Gastroesophageal sphincter (tissue), 4 donors: ENCODE data around the gene DYRK4. TPM values are rescaled to one million over a fixed set of nuclear protein-coding genes. Genes with fewer than 3 reads are reported as not detected.

Experiments used
- ATAC-seq: fragments of 150-250 bp; one replicate; pipeline ENCODE4 v1.9.1; 2016; ENCODE audit warnings: mild to moderate bottlenecking, moderate library complexity
- H3K27ac ChIP-seq, 4 donors: fragments of 200-600 bp; sonication (generic) in 3 of 4; 1 replicate in 3 of 4; 2 replicates in 1 of 4; pipeline ENCODE4 v1.5.1; 2016 to 2019
- H3K27me3 ChIP-seq: fragments of 200-600 bp; sonication (generic); one replicate; pipeline ENCODE4 v1.5.1; 2019
- H3K36me3 ChIP-seq, 2 donors: fragments of 200-600 bp; sonication (generic); one replicate each; pipeline ENCODE4 v1.5.1; 2019; ENCODE audit warnings: control low read depth in 1 of 2
- H3K4me1 ChIP-seq, 3 donors: fragments of 200-600 bp; sonication (generic); 1 replicate in 2 of 3; 2 replicates in 1 of 3; pipeline ENCODE4 v1.5.1; 2016 to 2019; ENCODE audit warnings: control low read depth in 2 of 3
- H3K4me3 ChIP-seq, 2 donors: fragments of 200-600 bp; sonication (generic); one replicate each; pipeline ENCODE4 v1.5.1; 2019; ENCODE audit warnings: mild to moderate bottlenecking in 1 of 2, moderate library complexity in 1 of 2
- H3K9me3 ChIP-seq, 3 donors: fragments of 200-600 bp; sonication (generic); one replicate each; pipeline ENCODE4 v1.5.1; 2017 to 2019; ENCODE audit warnings: control low read depth in 2 of 3
- CTCF ChIP-seq, 4 experiments: fragments of 200-600 bp in 2 of 4; fragments of 450-650 bp in 2 of 4; sonication (generic) in 1 of 4; IDR thresholded peaks; one replicate each; pipeline ENCODE4 v1.5.1; 2017 to 2019; ENCODE audit warnings: antibody characterized with exemption in 4 of 4, mild to moderate bottlenecking in 2 of 4, moderate library complexity in 2 of 4
- EP300 ChIP-seq: sonication (generic); formaldehyde crosslinking; IDR thresholded peaks from one replicate; pipeline ENCODE4 v1.6.1; 2017; ENCODE audit warnings: antibody characterized with exemption, mild to moderate bottlenecking
- POLR2A ChIP-seq, 2 donors: fragments of 450-650 bp; IDR thresholded peaks; one replicate each; pipeline ENCODE4 v1.6.1; 2017; ENCODE audit warnings: antibody characterized with exemption in 2 of 2, mild to moderate bottlenecking in 2 of 2, moderate library complexity in 1 of 2
- POLR2AphosphoS5 ChIP-seq: sonication (generic); formaldehyde crosslinking; IDR thresholded peaks from one replicate; pipeline ENCODE4 v1.6.1; 2017; ENCODE audit warnings: antibody characterized with exemption
- WGBS, 2 donors: methylation state at CpG; one replicate each; pipeline ENCODE4 v1.1.5; 2018; ENCODE audit warnings: low coverage in 1 of 2; 5-methylcytosine and 5-hydroxymethylcytosine counted together
- total RNA-seq, 4 donors: library from RNA; depleted of rRNA; stranded (reverse); fragments of >200 nt; gene quantifications; one replicate each; pipeline ENCODE4 v1.1.0, GENCODE V29; 2016

The DYRK4 gene
- total RNA-seq, 4 donors from 2014 or later, result 43.1 to 53.9 (median 47.1) TPM

DNA sequence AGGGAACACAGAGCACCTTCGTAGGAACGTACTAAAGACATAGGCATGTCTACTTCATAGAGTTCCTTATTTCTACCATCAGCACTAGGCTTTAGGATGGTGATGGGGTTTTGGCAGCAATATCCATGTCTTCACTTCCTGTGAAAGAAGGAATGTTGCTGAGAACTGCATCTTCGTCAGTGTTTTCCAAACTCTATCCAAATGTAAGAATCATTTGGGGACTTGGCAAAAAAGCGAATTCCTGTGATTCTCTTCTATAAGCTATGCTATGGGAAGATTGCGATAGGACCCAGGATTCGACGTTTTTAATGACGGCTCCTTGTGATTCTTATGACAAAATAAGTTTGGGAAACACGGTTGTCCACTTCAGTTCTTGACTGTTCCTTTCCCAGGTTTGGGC lies 47.1 kb downstream of the DYRK4 start:
- Histone ChIP-seq H3K36me3 (peaks cover 0 to 61% of the 10 kb centered on the region in 2 donors), H3K27ac (no peak overlapping the region), H3K9me3 (no peaks in the 10 kb centered on the region), H3K27me3 (no peaks in the 10 kb centered on the region), H3K4me3 (no peak overlapping the region), H3K4me1 (peaks cover 0 to 25% (median 3%) of the 10 kb centered on the region in 3 donors)
- TF ChIP-seq POLR2A (IDR thresholded peaks at IDR 0.05), result no peak
- no peak for TF ChIP-seq EP300
- no peak for TF ChIP-seq CTCF (IDR thresholded peaks at IDR 0.05)
- no peak for TF ChIP-seq POLR2AphosphoS5
- WGBS, 2 donors, result 66 to 79% methylated on average over 9 of the region's 9 CpGs
- no peak for ATAC-seq

- Histone ChIP-seq H3K9me3 (no peaks in the 10 kb centered on the region), H3K27ac (no peak overlapping the region), H3K4me1 (peaks cover 0 to 23% (median 3%) of the 10 kb centered on the region in 3 donors), H3K27me3 (no peaks in the 10 kb centered on the region), H3K36me3 (peaks cover 0 to 75% of the 10 kb centered on the region in 2 donors), H3K4me3 (no peak overlapping the region)
- WGBS, 2 donors, result 50 to 91% methylated on average over 2 to 4 of the region's 4 CpGs
- no peak for ATAC-seq
- TF ChIP-seq CTCF (IDR thresholded peaks at IDR 0.05), result no peak
- TF ChIP-seq POLR2AphosphoS5, result no peak
- TF ChIP-seq POLR2A (IDR thresholded peaks at IDR 0.05), result no peak
- no peak for TF ChIP-seq EP300
Observed at GRCh38 chr12:4610481-4610880, 48.5 kb downstream of the DYRK4 start.

GRCh38 chr12:4615667-4616066 lies 53.7 kb downstream of the DYRK4 start:
- 71 to 92% methylated on average over 5 to 8 of the region's 9 CpGs for WGBS, 2 donors
- Histone ChIP-seq H3K4me1 (no peaks in the 10 kb centered on the region), H3K27ac (no peak overlapping the region), H3K27me3 (no peaks in the 10 kb centered on the region), H3K4me3 (no peak overlapping the region), H3K9me3 (no peaks in the 10 kb centered on the region), H3K36me3 (peaks cover 0 to 58% of the 10 kb centered on the region in 2 donors)
- TF ChIP-seq POLR2AphosphoS5 (no peak), CTCF (IDR thresholded peaks at IDR 0.05) (no peak), EP300 (no peak), POLR2A (IDR thresholded peaks at IDR 0.05) (no peak)
- no peak for ATAC-seq

- no peaks in the 10 kb centered on the region for H3K4me1 ChIP-seq
- 84 to 96% methylated on average over 3 of the region's 3 CpGs for WGBS, 2 donors
- no peak for TF ChIP-seq POLR2A (IDR thresholded peaks at IDR 0.05)
- TF ChIP-seq EP300, result no peak
- no peak for TF ChIP-seq POLR2AphosphoS5
- no peak for TF ChIP-seq CTCF (IDR thresholded peaks at IDR 0.05)
- no peak overlapping the region for H3K4me3 ChIP-seq
- H3K36me3 ChIP-seq, result no peaks in the 10 kb centered on the region
- ATAC-seq, result no peak
- H3K27ac ChIP-seq, result no peak overlapping the region
- H3K9me3 ChIP-seq, result no peaks in the 10 kb centered on the region
- peaks cover 9% of the 10 kb centered on the region for H3K27me3 ChIP-seq
Observed at GRCh38 chr12:4621511-4621910, 59.5 kb downstream of the DYRK4 start.

GRCh38 chr12:4626543-4626942 lies 64.5 kb downstream of the DYRK4 start:
- 79 to 84% methylated on average over 2 to 4 of the region's 5 CpGs for WGBS, 2 donors
- H3K4me3 ChIP-seq, result no peak overlapping the region
- no peaks in the 10 kb centered on the region for H3K36me3 ChIP-seq
- H3K27ac ChIP-seq, result no peak overlapping the region
- TF ChIP-seq EP300, result no peak
- TF ChIP-seq POLR2AphosphoS5, result no peak
- TF ChIP-seq CTCF (IDR thresholded peaks at IDR 0.05), result no peak
- no peak for TF ChIP-seq POLR2A (IDR thresholded peaks at IDR 0.05)
- H3K9me3 ChIP-seq, result no peaks in the 10 kb centered on the region
- no peaks in the 10 kb centered on the region for H3K4me1 ChIP-seq
- ATAC-seq, result no peak
- H3K27me3 ChIP-seq, result peaks cover 27% of the 10 kb centered on the region
